ENCODE results near the gene LRP5. TPM values are rescaled to one million over a fixed set of nuclear protein-coding genes. Genes with fewer than 3 reads are reported as not detected.

LRP5 gene
- total RNA-seq, 1 donor from 2014 or later = 36.7 TPM

Other genes starting within 250 kb of the LRP5 start
- 9.8 and 10.8 TPM in 2 replicates for gene CHKA, start 191.2 kb upstream of the LRP5 start, total RNA-seq
- gene KMT5B, start 99.3 kb upstream of the LRP5 start, total RNA-seq = 17.6 and 23.6 TPM in 2 replicates
- gene C11orf24, start 40.6 kb upstream of the LRP5 start, total RNA-seq = 9.7 and 11.6 TPM in 2 replicates
- gene PPP6R3, start 148.2 kb downstream of the LRP5 start, total RNA-seq = 128 and 154 TPM in 2 replicates

All from pulmonary artery endothelial cell (primary cell).